HG03039 (cell line): ENCODE measurements around the gene C6orf132.

Experiments
- ATAC-seq: cut with Tn5 transposase; IDR thresholded peaks from one replicate; pipeline ENCODE4 v1.9.1; 2021; ENCODE audit warnings: mild to moderate bottlenecking, moderate library complexity; ENCODE audit not compliant: unreplicated experiment

The C6orf132 gene

GRCh38 chr6:42137194-42137753, 5.1 kb downstream of the C6orf132 start:
- no peak for ATAC-seq

- ATAC-seq: no peak
Observed at GRCh38 chr6:42136508-42137193, 5.8 kb downstream of the C6orf132 start.

GRCh38 chr6:42135722-42136121, 6.7 kb downstream of the C6orf132 start:
- ATAC-seq: no peak

- no peak for ATAC-seq
Observed at GRCh38 chr6:42135161-42135560, 7.3 kb downstream of the C6orf132 start.

DNA sequence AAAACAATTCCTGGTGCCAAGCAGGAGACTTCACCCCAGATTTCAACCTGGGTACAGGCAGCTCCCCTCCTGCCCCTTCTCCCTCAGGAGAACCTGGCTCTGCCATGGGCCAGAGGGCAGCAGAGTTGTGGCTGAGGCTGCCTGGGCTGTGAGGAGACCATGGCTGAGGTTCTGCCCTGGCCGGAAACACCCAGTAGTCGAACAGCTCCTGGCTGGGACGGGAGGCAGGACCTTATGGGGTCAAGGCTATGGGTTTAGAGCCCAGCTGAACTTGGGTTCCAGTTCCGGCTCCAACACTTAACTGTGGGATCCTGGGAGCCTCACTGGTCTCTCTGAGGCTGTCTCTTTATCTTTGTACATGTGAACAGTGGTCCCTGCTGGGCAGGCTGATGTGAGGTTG, 8.5 kb downstream of the C6orf132 start:
- no peak for ATAC-seq

GRCh38 chr6:42131531-42131930, 10.9 kb downstream of the C6orf132 start:
- ATAC-seq: no peak

- no peak for ATAC-seq
Observed at GRCh38 chr6:42129360-42129676, 13.1 kb downstream of the C6orf132 start.

- no peak for ATAC-seq
Observed at GRCh38 chr6:42128460-42129359, 13.7 kb downstream of the C6orf132 start.

GRCh38 chr6:42125663-42126062, 16.8 kb downstream of the C6orf132 start:
- ATAC-seq: no peak

- no peak for ATAC-seq
Observed at GRCh38 chr6:42125231-42125630, 17.2 kb downstream of the C6orf132 start.

DNA sequence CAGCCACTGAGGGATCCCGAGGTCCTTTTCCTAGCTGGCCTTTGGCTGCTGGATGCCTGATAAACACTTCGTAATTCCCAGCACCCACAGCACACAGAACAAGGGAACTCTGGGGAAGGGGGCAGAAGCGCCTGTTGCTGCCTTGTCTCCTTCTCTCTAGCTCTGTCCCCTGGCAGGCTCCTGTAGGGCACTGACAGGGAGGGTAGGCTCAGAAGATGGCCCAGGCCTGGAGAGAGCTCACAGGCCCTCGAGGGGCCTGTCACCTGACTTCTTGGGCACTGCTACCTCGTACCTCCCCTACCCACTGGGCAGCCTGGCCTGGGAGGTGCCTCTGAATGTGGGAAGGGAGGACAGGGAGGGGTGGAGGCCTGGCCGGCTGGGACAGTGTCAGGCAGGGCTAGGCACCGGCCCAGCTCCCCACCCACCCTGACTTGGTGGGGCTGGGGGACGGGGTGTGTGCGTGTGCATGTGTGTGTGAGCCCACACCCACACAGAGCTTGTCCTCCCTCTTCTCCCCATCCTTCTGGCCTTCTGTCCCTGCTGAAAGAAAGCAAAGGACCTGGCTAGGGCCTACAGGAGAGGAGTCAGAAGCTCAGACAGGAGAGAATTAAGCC, 18.1 kb downstream of the C6orf132 start:
- ATAC-seq: no peak

- no peak for ATAC-seq
Observed at GRCh38 chr6:42123379-42124103, 18.9 kb downstream of the C6orf132 start.

GRCh38 chr6:42120895-42121865, 21.2 kb downstream of the C6orf132 start:
- ATAC-seq: no peak

GRCh38 chr6:42118162-42119001, 24.0 kb downstream of the C6orf132 start:
- ATAC-seq: no peak

DNA sequence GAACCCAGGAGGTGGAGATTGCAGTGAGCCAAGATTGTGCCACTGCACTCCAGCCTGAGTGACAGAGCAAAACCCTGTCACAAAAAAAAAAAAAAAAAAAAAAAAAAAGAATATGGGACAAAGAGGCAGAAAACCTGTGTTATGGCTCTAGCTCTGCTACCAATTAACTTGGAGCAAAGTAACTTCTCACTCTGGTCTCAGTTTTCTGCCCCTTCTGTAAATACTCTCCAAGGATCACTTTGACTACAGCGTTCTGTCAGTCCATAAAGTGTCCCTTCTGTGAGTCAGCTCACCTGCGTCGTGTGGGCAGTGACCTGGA, 24.6 kb downstream of the C6orf132 start:
- ATAC-seq: no peak

DNA sequence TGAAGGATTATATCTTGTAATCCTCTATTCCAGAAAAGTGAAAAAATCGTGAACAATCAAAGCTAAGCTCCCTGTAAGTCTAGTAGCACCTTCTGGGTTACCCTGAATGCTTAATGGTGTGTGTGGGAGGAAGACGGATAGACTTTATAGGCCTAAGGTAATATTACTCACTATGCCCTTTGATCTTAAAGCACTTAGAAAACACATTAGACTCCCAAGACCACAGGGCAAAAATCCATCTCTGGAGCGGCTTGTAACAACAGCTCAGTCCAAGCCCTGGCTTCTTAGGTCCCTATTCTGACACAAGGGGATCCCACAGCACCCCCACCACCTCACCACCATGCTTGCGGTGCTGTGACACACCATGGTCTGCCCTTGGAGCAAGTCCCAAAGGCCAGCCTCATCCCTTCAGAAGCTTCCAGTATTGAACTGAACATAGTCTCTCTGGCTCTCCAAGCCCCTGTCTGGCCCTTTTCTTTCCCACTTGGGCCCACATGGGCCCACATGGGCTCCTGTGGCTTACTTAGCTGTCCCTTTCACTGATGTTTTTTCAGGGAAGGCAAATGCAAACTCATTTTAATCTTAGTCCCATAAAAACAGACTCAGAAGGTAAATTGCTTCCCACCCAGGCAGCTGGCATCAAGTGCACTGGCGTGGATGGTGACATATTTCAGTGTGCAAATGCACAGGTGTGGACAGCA, 28.3 kb downstream of the C6orf132 start:
- no peak for ATAC-seq

- ATAC-seq: no peak
Observed at GRCh38 chr6:42112351-42112750, 30.1 kb downstream of the C6orf132 start.

DNA sequence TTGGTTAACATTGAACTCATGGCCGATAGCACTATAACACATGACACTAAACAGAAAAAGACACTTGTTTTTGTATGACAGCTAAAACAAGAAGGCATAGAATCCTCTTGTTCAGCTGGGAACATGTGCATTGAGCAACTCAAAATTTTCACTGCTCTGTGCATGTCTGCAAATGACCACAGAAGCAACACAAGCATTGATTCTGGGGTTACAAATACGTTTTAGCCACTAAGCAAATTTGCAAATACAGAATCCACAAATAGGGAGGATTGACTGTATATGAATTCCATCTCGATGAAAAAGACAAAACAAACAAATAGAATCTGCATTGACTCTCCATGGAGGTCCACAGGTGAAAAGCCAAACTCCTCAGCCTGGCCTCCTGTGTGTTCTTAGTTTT, 31.7 kb downstream of the C6orf132 start:
- no peak for ATAC-seq
